IMR-90 (cell line): ENCODE measurements around the gene OR6C3. TPM values are rescaled to one million over a fixed set of nuclear protein-coding genes. Genes with fewer than 3 reads are reported as not detected.
"Not testable (repeated sequence)": the region's sequence is repeated elsewhere in the genome, so short reads cannot be mapped to it uniquely, and the experiment has no call there.

Experiments used
- ATAC-seq: fragments of 200-7000 bp; cut with Tn5 transposase; 2 replicates; pipeline ENCODE4 v1.9.1; 2020; ENCODE audit warnings: low read depth, mild to moderate bottlenecking, moderate library complexity
- BruUV-seq: library from RNA; stranded (reverse); fragments of 400-500 nt; replicated peaks from 2 replicates; lab custom pipeline; 2021; lab: Mats Ljungman, UMichigan
- CTCF ChIA-PET: fragments of 300-600 bp; formaldehyde crosslinking; extraction: SDS; loops from one replicate; lab custom pipeline; 2021; ENCODE audit warnings: antibody characterized with exemption; lab: Yijun Ruan, JAX
- POLR2A ChIA-PET: fragments of 300-600 bp; sonication (Branson Sonifier 250); formaldehyde crosslinking; loops from one replicate; lab custom pipeline; 2022; ENCODE audit warnings: antibody characterized with exemption; ENCODE audit not compliant: unreplicated experiment; lab: Charles Lee
- DNase-seq: peaks from one replicate; pipeline ENCODE4 v3.0.0; 2013
- H2AFZ ChIP-seq: replicated peaks from 2 replicates; pipeline ENCODE3; 2013; ENCODE audit warnings: low read length, mild to moderate bottlenecking; ENCODE audit not compliant: poor library complexity
- H2AK5ac ChIP-seq: 2 replicates; pipeline ENCODE4 v1.6.1; 2013; ENCODE audit warnings: low read depth, low read length, inconsistent platforms
- H2AK9ac ChIP-seq: replicated peaks from 2 replicates; pipeline ENCODE3; 2013; ENCODE audit warnings: mild to moderate bottlenecking, low read depth, low read length, moderate library complexity; ENCODE audit not compliant: poor library complexity
- H2BK120ac ChIP-seq: 2 replicates; pipeline ENCODE4 v1.6.1; 2013; ENCODE audit warnings: low read depth, low read length, inconsistent platforms
- H2BK15ac ChIP-seq: 3 replicates; pipeline ENCODE4 v1.6.1; 2013; ENCODE audit warnings: low read depth, low read length, inconsistent platforms
- H2BK20ac ChIP-seq: 2 replicates; pipeline ENCODE4 v1.6.1; 2013; ENCODE audit warnings: low read depth, mild to moderate bottlenecking, inconsistent platforms, low read length, moderate library complexity
- H2BK5ac ChIP-seq: 2 replicates; pipeline ENCODE4 v1.6.1; 2013; ENCODE audit warnings: mild to moderate bottlenecking, low read depth, low read length, inconsistent platforms; ENCODE audit not compliant: poor library complexity, severe bottlenecking
- H3K14ac ChIP-seq: replicated peaks from 2 replicates; pipeline ENCODE4 v1.6.1; 2013; ENCODE audit warnings: low read depth, low read length, inconsistent platforms
- H3K18ac ChIP-seq: 2 replicates; pipeline ENCODE4 v1.6.1; 2013; ENCODE audit warnings: low read depth, low read length, control low read depth
- H3K23ac ChIP-seq: 2 replicates; pipeline ENCODE4 v1.6.1; 2013; ENCODE audit warnings: low read depth, low read length, inconsistent platforms
- H3K27ac ChIP-seq: 2 replicates; pipeline ENCODE4 v1.5.1; 2013; ENCODE audit warnings: mild to moderate bottlenecking, control low read depth, low read length; ENCODE audit not compliant: insufficient read depth
- H3K27me3 ChIP-seq: 2 replicates; pipeline ENCODE4 v1.6.1; 2013; ENCODE audit warnings: low read length; ENCODE audit not compliant: control insufficient read depth, insufficient read depth
- H3K36me3 ChIP-seq: 2 replicates; pipeline ENCODE4 v1.6.1; 2013; ENCODE audit warnings: low read length, mixed read lengths; ENCODE audit not compliant: control insufficient read depth, insufficient read depth
- H3K4ac ChIP-seq: 2 replicates; pipeline ENCODE4 v1.6.1; 2013; ENCODE audit warnings: low read depth, low read length, inconsistent platforms
- H3K4me1 ChIP-seq: 2 replicates; pipeline ENCODE4 v1.6.1; 2013; ENCODE audit warnings: low read length, mixed read lengths; ENCODE audit not compliant: control insufficient read depth, insufficient read depth
- H3K4me2 ChIP-seq: 2 replicates; pipeline ENCODE4 v1.6.1; 2013; ENCODE audit warnings: low read depth, mild to moderate bottlenecking, control low read depth, low read length, moderate library complexity
- H3K4me3 ChIP-seq: 2 replicates; pipeline ENCODE4 v1.5.1; 2013; ENCODE audit warnings: low read depth, mild to moderate bottlenecking, control low read depth, low read length, moderate library complexity; ENCODE audit not compliant: insufficient read depth
- H3K56ac ChIP-seq: 2 replicates; pipeline ENCODE4 v1.6.1; 2013; ENCODE audit warnings: low read length, inconsistent platforms; ENCODE audit not compliant: insufficient read depth; ENCODE audit errors: extremely low read depth
- H3K79me1 ChIP-seq, 2 experiments: 2 replicates each; pipeline ENCODE4 v1.6.1; 2013; ENCODE audit warnings: low read length in 2 of 2, inconsistent platforms in 1 of 2, low read depth in 1 of 2
- H3K9ac ChIP-seq: 2 replicates; pipeline ENCODE4 v1.6.1; 2013; ENCODE audit warnings: low read depth, low read length, control low read depth
- H3K9me1 ChIP-seq: 2 replicates; pipeline ENCODE4 v1.6.1; 2013; ENCODE audit warnings: low read length, inconsistent platforms; ENCODE audit not compliant: insufficient read depth
- H3K9me3 ChIP-seq: 2 replicates; pipeline ENCODE4 v1.6.1; 2013; ENCODE audit warnings: low read length; ENCODE audit not compliant: control insufficient read depth, insufficient read depth
- H4K20me1 ChIP-seq: 2 replicates; pipeline ENCODE4 v1.6.1; 2013; ENCODE audit warnings: low read length, inconsistent platforms; ENCODE audit not compliant: insufficient read depth
- H4K5ac ChIP-seq: 2 replicates; pipeline ENCODE4 v1.6.1; 2013; ENCODE audit warnings: mild to moderate bottlenecking, low read depth, low read length, control low read depth
- H4K8ac ChIP-seq, 2 experiments: 2 replicates each; pipeline ENCODE4 v1.6.1; 2013; ENCODE audit warnings: low read depth in 2 of 2, low read length in 2 of 2, control low read depth in 1 of 2, inconsistent platforms in 1 of 2
- H4K91ac ChIP-seq: 2 replicates; pipeline ENCODE4 v1.6.1; 2013; ENCODE audit warnings: low read depth, low read length, inconsistent platforms; ENCODE audit not compliant: insufficient read depth
- WGBS, 2 experiments: methylation state at CpG; one replicate each; pipeline versions ENCODE4 v1.1.5 to v1.1.7; 2013; ENCODE audit warnings: missing lambda C conversion rate in 2 of 2; ENCODE audit not compliant: insufficient read length in 1 of 2; ENCODE audit errors: extremely low coverage in 2 of 2; 5-methylcytosine and 5-hydroxymethylcytosine counted together
- dilution Hi-C: fragments of 300-500 bp; cut with HindIII; formaldehyde crosslinking; loops from one replicate; pipeline ENCODE4 v1.14.3; 2018; ENCODE audit warnings: low sequenced_read_pairs; ENCODE audit not compliant: unreplicated experiment
- in situ Hi-C: fragments of 300-500 bp; cut with MboI; formaldehyde crosslinking; loops from 3 replicates; pipeline ENCODE4 v1.14.3; 2019; ENCODE audit warnings: low sequenced_read_pairs, inconsistent platforms, mixed read lengths
- intact Hi-C: fragments of 100-400 bp; cut with micrococcal nuclease; formaldehyde crosslinking; loops from 2 replicates; pipeline ENCODE4 v1.10.0; 2022
- polyA plus RNA-seq, 3 experiments: library from polyadenylated mRNA; depleted of rRNA; stranded (reverse); fragments of >200 nt; gene quantifications; 2 replicates each; pipeline ENCODE4 v1.2.3, GENCODE V29; 2012; ENCODE audit warnings: low replicate concordance in 1 of 3
- total RNA-seq: library from RNA; depleted of rRNA; stranded (reverse); fragments of >200 nt; gene quantifications from 2 replicates; pipeline ENCODE4 v1.2.3, GENCODE V29; 2012

Gene OR6C3
- total and polyA plus RNA-seq, 2 of the 4 experiments (the other 2 are of a cell fraction) = not detected

DNA sequence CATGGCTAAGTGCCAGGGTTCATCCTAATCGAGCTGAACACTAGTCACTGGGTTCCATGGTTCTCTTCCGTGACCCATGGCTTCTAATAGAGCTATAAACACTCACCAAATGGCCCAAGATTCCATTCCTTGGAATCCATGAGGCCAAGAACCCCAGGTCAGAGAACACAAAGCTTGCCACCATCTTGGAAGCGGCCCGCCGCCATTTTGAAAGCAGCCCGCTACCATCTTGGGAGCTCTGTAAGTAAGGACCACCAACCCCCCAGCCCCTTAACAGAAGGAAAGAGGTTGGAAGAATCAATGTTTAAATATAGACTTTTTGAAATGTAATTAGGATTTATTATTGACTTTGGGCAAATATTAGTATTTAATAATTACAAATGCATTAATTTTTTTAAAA is 4.7 kb upstream of the OR6C3 start:
- H2BK120ac ChIP-seq, CTCF ChIA-PET, BruUV-seq, H2AK9ac ChIP-seq, H3K79me1 ChIP-seq, H2BK20ac ChIP-seq, H3K56ac ChIP-seq, H3K18ac ChIP-seq, H4K8ac ChIP-seq, DNase-seq, H4K91ac ChIP-seq, intact Hi-C loops, H3K27me3 ChIP-seq, in situ Hi-C loops, H2BK15ac ChIP-seq, H3K27ac ChIP-seq, H2AFZ ChIP-seq, H2AK5ac ChIP-seq, H3K14ac ChIP-seq, H3K4me2 ChIP-seq, ATAC-seq, dilution Hi-C loops, H4K5ac ChIP-seq, H2BK5ac ChIP-seq, H3K4me3 ChIP-seq, H3K36me3 ChIP-seq, H3K4me1 ChIP-seq, H3K9me3 ChIP-seq, H3K4ac ChIP-seq, H4K20me1 ChIP-seq, H3K23ac ChIP-seq, POLR2A ChIA-PET, H3K9ac ChIP-seq, H3K9me1 ChIP-seq: not testable (repeated sequence)
- WGBS, 2 experiments = no CpG with 5 or more reads among the region's 6 CpGs
